ENCODE results near the gene ATG9B. TPM values are rescaled to one million over a fixed set of nuclear protein-coding genes. Genes with fewer than 3 reads are reported as not detected.

Gene ATG9B
- total and polyA plus RNA-seq, 9 of the 15 experiments (the other 6 are each of a cell fraction or from before 2014, with no cell fraction given) = 0.29 to 8.0 (median 2.1) TPM

DNA sequence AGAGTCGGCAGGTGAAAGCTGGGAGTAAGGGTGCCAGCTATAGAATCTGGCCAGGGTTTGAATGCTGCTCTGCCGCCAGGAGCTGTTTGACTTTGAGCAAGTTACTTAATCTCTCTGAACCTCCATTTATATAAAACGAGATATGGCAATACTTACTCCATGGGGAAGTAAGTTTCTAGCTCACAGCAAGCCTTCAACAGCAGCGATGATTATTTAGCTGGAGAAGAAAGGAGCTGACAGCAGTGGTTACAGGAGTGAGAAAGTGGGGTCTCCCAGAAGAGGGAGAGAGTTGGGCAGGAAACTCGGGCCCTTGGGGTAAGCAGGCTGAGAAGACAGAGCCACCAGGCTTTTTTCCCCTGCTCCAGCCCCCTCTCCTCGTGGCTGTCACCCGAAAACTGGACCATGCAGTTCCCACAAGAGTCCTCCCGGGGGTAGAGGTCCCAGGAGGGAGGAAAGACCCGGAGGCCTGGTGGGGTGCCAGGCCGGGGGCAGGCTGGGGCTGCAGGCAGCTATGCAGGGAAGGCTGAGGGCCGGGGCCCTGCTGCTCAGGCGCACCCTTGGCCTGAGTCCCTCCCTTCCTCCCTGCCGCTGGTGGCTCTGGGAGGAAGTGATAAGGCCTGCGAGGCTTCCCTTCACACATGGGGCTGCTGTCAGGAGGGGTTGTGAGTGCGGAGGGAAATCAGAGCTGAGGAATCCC is 30.0 kb downstream of the ATG9B start (continued):
- TF ChIP-seq TRIM24 (IDR thresholded peaks at IDR 0.05) = peak; percentile 19 to 78; a peak in 2 of 4 replicates
- TF ChIP-seq ATF7 (IDR thresholded peaks at IDR 0.05) = peak; percentile 17; the same call in 1 of the 2 replicates
- TF ChIP-seq SREBF1 (IDR thresholded peaks at IDR 0.05; ENCODE audit: borderline replicate concordance, low read depth, low read length) = no peak
- peak; percentile 43; the same call in 1 of the 2 replicates for TF ChIP-seq FOSL1 (tag; conservative IDR thresholded peaks at IDR 0.05)
- peak; percentile 44 for TF ChIP-seq CHD2 (IDR thresholded peaks at IDR 0.05; ENCODE audit: low read depth, low read length)
- TF ChIP-seq CBX1 (IDR thresholded peaks at IDR 0.05; ENCODE audit: low read depth) = peak; percentile 22; the same call in 1 of the 2 replicates
- peak; percentile 98 for TF ChIP-seq RNF2 (IDR thresholded peaks at IDR 0.05)
- TF ChIP-seq ZNF174 (CRISPR knock-in tag; IDR thresholded peaks at IDR 0.05) = 0 out of 2 replicates have a peak, but pooled peaks have one; percentile 62
- TF ChIP-seq, protein P1, sequence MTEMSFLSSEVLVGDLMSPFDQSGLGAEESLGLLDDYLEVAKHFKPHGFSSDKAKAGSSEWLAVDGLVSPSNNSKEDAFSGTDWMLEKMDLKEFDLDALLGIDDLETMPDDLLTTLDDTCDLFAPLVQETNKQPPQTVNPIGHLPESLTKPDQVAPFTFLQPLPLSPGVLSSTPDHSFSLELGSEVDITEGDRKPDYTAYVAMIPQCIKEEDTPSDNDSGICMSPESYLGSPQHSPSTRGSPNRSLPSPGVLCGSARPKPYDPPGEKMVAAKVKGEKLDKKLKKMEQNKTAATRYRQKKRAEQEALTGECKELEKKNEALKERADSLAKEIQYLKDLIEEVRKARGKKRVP (CRISPR knock-in tag; IDR thresholded peaks at IDR 0.05) = peak; percentile 46; the same call in 1 of the 2 replicates
- TF ChIP-seq, protein P2, sequence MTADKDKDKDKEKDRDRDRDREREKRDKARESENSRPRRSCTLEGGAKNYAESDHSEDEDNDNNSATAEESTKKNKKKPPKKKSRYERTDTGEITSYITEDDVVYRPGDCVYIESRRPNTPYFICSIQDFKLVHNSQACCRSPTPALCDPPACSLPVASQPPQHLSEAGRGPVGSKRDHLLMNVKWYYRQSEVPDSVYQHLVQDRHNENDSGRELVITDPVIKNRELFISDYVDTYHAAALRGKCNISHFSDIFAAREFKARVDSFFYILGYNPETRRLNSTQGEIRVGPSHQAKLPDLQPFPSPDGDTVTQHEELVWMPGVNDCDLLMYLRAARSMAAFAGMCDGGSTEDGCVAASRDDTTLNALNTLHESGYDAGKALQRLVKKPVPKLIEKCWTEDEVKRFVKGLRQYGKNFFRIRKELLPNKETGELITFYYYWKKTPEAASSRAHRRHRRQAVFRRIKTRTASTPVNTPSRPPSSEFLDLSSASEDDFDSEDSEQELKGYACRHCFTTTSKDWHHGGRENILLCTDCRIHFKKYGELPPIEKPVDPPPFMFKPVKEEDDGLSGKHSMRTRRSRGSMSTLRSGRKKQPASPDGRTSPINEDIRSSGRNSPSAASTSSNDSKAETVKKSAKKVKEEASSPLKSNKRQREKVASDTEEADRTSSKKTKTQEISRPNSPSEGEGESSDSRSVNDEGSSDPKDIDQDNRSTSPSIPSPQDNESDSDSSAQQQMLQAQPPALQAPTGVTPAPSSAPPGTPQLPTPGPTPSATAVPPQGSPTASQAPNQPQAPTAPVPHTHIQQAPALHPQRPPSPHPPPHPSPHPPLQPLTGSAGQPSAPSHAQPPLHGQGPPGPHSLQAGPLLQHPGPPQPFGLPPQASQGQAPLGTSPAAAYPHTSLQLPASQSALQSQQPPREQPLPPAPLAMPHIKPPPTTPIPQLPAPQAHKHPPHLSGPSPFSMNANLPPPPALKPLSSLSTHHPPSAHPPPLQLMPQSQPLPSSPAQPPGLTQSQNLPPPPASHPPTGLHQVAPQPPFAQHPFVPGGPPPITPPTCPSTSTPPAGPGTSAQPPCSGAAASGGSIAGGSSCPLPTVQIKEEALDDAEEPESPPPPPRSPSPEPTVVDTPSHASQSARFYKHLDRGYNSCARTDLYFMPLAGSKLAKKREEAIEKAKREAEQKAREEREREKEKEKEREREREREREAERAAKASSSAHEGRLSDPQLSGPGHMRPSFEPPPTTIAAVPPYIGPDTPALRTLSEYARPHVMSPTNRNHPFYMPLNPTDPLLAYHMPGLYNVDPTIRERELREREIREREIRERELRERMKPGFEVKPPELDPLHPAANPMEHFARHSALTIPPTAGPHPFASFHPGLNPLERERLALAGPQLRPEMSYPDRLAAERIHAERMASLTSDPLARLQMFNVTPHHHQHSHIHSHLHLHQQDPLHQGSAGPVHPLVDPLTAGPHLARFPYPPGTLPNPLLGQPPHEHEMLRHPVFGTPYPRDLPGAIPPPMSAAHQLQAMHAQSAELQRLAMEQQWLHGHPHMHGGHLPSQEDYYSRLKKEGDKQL (CRISPR knock-in tag; IDR thresholded peaks at IDR 0.05; ENCODE audit: borderline replicate concordance) = peak; percentile 19; the same call in 1 of the 2 replicates
- TF ChIP-seq, protein P3, sequence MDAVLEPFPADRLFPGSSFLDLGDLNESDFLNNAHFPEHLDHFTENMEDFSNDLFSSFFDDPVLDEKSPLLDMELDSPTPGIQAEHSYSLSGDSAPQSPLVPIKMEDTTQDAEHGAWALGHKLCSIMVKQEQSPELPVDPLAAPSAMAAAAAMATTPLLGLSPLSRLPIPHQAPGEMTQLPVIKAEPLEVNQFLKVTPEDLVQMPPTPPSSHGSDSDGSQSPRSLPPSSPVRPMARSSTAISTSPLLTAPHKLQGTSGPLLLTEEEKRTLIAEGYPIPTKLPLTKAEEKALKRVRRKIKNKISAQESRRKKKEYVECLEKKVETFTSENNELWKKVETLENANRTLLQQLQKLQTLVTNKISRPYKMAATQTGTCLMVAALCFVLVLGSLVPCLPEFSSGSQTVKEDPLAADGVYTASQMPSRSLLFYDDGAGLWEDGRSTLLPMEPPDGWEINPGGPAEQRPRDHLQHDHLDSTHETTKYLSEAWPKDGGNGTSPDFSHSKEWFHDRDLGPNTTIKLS (IDR thresholded peaks at IDR 0.05; ENCODE audit: borderline replicate concordance, low read depth) = peak; percentile 57; the same call in 1 of the 2 replicates
- peak; percentile 65 for TF ChIP-seq PHF20 (IDR thresholded peaks at IDR 0.05; ENCODE audit: partially characterized antibody)
- TF ChIP-seq, protein P4, sequence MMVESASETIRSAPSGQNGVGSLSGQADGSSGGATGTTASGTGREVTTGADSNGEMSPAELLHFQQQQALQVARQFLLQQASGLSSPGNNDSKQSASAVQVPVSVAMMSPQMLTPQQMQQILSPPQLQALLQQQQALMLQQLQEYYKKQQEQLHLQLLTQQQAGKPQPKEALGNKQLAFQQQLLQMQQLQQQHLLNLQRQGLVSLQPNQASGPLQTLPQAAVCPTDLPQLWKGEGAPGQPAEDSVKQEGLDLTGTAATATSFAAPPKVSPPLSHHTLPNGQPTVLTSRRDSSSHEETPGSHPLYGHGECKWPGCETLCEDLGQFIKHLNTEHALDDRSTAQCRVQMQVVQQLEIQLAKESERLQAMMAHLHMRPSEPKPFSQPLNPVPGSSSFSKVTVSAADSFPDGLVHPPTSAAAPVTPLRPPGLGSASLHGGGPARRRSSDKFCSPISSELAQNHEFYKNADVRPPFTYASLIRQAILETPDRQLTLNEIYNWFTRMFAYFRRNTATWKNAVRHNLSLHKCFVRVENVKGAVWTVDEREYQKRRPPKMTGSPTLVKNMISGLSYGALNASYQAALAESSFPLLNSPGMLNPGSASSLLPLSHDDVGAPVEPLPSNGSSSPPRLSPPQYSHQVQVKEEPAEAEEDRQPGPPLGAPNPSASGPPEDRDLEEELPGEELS (CRISPR knock-in tag; IDR thresholded peaks at IDR 0.05; ENCODE audit: borderline replicate concordance) = no peak; the same call in 1 of the 2 replicates
- peak; percentile 78 for TF ChIP-seq MYNN (IDR thresholded peaks at IDR 0.05)
- TF ChIP-seq MYNN (CRISPR knock-in tag; IDR thresholded peaks at IDR 0.05) = no peak
- peak; percentile 84 for TF ChIP-seq ZNF644 (tag; IDR thresholded peaks at IDR 0.05; ENCODE audit: low read depth)
- TF ChIP-seq CBFA2T2 (conservative IDR thresholded peaks at IDR 0.05) = peak; percentile 94
- peak in 1 of 2 experiments; percentile 67; a peak in 2 of 4 replicates for TF ChIP-seq ETV6 (IDR thresholded peaks at IDR 0.05; ENCODE audit: borderline replicate concordance in 1 of 2, low read depth in 2 of 2, low read length in 1 of 2)
- no peak for TF ChIP-seq ETV6 (CRISPR knock-in tag; IDR thresholded peaks at IDR 0.05; ENCODE audit: borderline replicate concordance)
